GM18520 (cell line): ENCODE measurements around the gene ZNF578.
"Not testable (repeated sequence)": the region's sequence is repeated elsewhere in the genome, so short reads cannot be mapped to it uniquely, and the experiment has no call there.

Experiments
- ATAC-seq: cut with Tn5 transposase; IDR thresholded peaks from one replicate; pipeline ENCODE4 v1.9.1; 2021; ENCODE audit not compliant: unreplicated experiment

Gene ZNF578

GRCh38 chr19:52453324-52454094 lies at the start of gene ZNF578:
TSS of gene ZNF578 (plus strand) at chr19:52453553. CDS start at chr19:52501846, 48,293 bp downstream.
- ATAC-seq: no peak

GRCh38 chr19:52410276-52410675 lies 43.1 kb upstream of the ZNF578 start:
- ATAC-seq: no peak

- ATAC-seq: no peak
Measured at GRCh38 chr19:52415711-52416110, 37.6 kb upstream of the ZNF578 start.

DNA sequence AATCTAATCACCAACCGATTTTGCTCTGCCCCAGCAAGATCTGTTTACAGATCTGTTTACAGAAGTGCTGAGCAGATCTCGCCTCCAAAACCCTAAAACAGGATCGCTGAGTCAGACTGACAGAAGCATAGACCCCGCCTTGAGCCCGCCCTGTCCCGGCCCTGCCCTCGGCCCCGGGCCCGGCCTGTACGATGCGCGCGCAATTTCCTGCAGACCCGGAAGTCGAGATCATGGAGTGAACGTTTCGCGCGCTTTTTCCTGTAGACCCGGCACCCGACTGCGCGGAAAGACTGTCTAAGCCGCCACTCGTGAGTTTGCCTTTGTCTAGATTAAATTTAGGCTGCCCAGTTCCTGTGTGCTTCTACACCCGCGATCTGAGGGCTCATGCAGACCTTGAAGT lies 24.4 kb upstream of the ZNF578 start, which contains the start of gene ZNF534:
ZNF534 (plus strand) TSS at position 212 of the 400 bp plus-strand sequence. CDS start 2,327 bp downstream, outside the sequence.
- no peak for ATAC-seq

GRCh38 chr19:52442179-52442578 lies 11.2 kb upstream of the ZNF578 start:
- no peak for ATAC-seq

GRCh38 chr19:52444506-52444905 lies 8.8 kb upstream of the ZNF578 start:
- no peak for ATAC-seq

- ATAC-seq: no peak
Measured at GRCh38 chr19:52451241-52451640, 2.1 kb upstream of the ZNF578 start.

- ATAC-seq: no peak
Measured at GRCh38 chr19:52464798-52465470, 11.6 kb downstream of the ZNF578 start.

DNA sequence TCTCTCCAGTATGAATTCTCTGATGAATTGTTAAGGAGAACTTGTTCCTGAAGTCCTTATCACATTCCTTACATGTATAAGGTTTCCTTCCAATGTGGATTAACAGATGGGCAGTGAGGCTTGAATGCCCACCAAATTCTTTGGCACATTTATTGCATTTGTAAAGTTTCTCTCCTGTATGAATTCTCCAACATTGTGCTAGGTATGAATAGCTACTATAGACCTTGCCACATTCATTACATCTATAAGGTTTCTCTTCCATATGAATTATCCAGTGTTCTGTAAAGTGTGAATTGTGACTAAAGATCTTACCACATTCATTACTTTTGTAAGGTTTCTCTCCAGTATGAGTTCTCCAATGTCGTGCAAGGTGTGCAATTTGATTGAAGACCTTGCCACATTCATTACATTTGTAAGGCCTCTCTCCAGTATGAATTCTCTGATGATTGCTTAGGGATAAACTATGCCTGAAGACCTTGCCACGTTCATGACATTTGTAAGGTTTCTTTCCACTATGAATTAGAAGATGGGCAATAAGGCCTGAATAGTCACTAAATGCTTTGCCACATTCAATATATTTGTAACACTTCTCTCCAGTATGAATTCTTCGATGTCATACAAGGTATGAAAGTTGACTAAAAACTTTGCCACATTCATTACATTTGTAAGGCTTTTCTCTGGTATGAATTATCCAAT lies 20.4 kb downstream of the ZNF578 start:
- ATAC-seq: no peak

DNA sequence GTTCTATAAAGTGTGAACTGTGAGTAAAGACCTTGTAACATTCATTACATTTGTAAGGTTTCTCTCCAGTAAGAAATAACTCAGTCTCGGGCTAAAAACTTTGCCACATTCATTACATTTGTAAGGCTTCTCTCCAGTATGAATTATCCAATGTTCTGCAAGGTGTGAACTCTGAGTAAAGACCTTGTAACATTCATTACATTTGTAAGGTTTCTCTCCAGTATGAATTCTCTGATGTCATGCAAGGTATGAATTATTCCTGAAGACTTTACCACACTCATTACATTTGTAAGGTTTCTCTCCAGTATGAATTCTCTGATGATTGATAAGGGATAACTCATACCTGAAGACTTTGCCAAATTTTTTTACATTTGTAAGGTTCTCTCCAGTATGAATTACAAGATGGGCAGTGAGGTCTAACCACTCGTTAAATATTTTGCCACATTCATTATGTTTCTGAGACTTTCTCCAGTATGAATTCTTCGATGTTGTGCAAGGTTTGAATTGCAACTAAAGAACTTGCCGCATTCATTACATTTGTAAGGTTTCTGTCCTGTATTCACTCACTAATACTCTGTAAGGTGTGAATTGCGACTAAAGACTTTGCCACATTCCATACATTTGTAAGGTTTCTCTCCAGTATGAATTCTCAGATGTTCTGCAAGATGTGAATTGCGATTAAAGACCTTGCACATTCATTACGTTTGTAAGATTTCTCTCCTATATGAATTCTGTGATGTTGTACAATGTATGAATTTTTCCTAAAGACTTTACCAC lies 21.2 kb downstream of the ZNF578 start:
- no peak for ATAC-seq

- ATAC-seq: not testable (repeated sequence)
Measured at GRCh38 chr19:52484111-52484743, 30.9 kb downstream of the ZNF578 start.

DNA sequence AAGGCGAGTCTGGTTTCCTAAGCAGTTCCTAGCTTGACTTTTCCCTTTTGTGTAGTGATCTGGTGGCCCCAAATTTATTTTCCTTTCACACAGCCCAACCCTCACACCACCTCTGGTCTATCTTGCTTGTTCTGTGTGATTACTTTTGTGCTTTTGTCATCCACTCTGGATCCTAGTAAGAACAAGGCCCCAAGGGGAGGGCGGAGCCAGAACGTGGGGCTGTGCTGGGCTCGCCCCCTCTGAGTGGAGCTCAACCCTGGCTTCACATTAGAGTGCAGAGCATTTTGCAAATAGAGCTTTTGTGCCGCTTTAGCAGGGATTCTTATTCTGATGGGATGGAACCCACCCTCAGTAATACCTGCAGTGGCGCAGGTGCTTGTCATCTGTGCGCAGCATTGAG lies 31.7 kb downstream of the ZNF578 start:
- ATAC-seq: not testable (repeated sequence)

DNA sequence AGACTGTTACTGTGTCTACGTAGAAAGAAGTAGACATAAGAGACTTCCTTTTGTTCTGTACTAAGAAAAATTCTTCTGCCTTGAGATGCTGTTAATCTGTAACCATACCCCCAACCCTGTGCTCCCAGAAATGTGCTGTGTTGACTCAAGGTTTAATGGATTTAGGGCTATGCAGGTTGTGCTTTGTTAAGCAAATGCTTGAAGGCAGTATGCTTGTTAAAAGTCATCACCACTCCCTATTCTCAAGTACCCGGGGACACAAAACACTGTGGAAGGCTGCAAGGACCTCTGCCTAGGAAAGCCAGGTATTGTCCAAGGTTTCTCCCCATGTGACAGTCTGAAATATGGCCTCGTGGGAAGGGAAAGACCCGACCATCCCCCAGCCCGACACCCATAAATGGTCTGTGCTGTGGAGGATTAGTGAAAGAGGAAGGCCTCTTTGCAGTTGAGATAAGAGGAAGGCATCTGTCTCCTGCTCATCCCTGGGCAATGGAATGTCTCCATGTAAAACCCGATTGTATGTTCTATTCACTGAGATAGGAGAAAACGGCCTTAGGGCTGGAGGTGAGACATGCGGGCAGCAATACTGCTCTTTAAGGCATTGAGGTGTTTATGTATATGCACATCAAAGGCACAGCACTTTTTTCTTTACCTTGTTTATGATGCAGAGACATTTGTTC lies 32.3 kb downstream of the ZNF578 start:
- ATAC-seq: not testable (repeated sequence)

DNA sequence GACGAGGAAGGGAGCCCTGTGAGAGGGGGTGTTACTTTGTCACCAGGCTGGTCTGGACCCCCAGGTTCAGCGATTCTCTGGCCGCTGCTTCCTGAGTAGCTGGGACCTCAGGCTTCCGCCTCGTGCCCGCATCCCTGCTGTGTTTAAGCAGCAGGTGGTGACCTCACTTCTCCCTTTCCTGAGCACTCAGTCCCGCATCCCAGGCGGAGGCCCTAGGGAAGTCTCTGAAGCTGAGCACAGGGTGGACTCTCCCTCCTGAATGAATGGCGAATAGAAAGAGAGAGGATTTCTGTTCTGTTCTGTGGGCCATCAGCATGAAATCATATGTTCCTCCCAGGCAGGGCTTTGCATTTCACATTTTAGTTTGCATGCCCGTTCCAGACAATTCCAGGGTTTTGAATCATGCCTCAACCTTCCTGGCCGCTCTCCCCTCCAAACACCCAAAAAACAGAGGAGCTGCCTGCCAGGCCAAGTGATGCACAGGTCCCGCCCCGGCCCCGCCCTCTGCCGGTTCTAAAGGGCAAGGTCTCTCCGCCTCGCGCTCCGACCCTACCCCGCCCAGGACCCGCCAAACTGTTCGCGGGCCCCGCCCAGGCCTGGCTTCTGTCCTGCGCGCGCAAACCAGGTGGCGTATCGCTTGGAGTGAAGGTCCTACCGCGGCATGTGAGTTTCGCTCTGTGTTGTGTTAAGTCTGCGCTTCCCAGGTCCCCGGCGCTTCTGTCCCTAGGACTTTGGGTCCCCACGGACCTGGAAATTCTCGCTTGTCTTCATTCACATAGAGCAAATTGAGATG lies 39.0 kb downstream of the ZNF578 start:
- ATAC-seq: no peak

- no peak for ATAC-seq
Measured at GRCh38 chr19:52492994-52493470, 39.7 kb downstream of the ZNF578 start.

DNA sequence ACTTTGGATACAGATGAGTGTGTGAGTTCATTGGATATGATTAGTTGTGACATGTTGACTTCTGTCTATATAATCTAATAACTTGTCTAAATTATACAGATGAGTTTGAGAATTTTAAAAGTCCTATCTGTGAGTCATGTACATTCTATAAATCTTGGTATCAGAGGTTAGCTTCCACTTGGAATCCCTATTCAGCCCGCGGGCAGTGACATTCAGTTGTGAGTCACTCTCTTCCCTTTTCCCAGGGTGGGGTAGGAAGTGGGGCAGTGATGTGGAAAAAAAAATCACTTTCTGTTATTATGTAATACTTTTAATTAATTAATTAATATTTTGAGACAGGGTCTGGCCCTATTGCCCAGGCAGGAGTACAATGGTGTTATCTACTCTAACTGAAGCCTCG lies 41.2 kb downstream of the ZNF578 start:
- no peak for ATAC-seq

DNA sequence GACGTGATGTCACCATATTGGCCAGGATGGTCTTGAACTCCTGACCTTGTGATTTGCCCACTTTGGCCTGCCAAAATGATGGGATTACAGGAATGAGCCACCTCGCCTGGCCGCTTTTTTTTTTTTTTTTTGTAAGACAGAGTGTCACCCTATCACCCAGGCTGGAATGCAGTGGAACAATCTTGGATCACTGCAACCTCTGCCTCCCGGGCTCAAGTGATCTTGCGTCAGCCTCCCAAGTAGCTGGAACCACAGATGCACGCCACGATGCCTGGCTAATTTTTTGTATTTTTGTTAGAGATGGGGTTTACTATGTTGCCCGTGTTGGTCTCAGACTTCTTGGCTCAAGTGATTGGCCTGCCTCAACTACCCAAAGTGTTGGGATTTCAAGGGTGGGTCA lies 45.2 kb downstream of the ZNF578 start:
- no peak for ATAC-seq

GRCh38 chr19:52500474-52500873 lies 47.1 kb downstream of the ZNF578 start:
- not testable (repeated sequence) for ATAC-seq

DNA sequence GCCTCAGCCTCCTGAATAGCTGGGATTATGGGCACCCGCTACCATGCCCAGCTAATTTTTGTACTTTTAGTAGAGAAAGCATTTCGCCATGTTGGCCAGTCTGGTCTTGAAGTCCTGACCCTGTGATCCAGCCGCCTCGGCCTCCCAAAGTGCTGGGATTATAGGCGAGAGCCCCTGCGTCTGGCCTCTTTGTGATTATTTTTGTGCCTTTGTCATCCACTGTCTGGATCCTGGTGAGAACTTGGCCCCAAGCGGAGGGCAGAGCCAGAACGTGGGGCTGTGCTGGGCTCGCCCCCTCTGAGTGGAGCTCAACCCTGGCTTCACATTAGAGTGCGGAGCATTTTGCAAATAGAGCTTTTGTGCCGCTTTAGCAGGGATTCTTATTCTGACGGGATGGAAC lies 47.6 kb downstream of the ZNF578 start:
- ATAC-seq: not testable (repeated sequence)
